K562 (cell line): ENCODE results near the gene SNRPA. TPM values are rescaled to one million over a fixed set of nuclear protein-coding genes. Genes with fewer than 3 reads are reported as not detected.

ENCODE experiments used
- BRF1 ChIP-seq: IDR thresholded peaks from 3 replicates; pipeline ENCODE4 v1.6.1; 2011; ENCODE audit warnings: borderline replicate concordance, mild to moderate bottlenecking; ENCODE audit not compliant: insufficient read length; ENCODE audit errors: extremely low read depth
- CBFA2T2 ChIP-seq: fragments of 450-650 bp; conservative IDR thresholded peaks from 2 replicates; pipeline ENCODE4 v1.6.1; 2017; ENCODE audit warnings: mild to moderate bottlenecking
- CREM ChIP-seq: IDR thresholded peaks from 2 replicates; pipeline ENCODE4 v1.6.1; 2014; ENCODE audit warnings: antibody characterized with exemption, low read depth
- DACH1 ChIP-seq: fragments of 450-650 bp; IDR thresholded peaks from 2 replicates; pipeline ENCODE4 v1.6.1; 2018; ENCODE audit not compliant: partially characterized antibody
- ESRRB ChIP-seq: fragments of 250-450 bp; sonication (Bioruptor Pico); IDR thresholded peaks from 2 replicates; pipeline ENCODE4 v1.5.0; 2020; ENCODE audit warnings: mild to moderate bottlenecking, moderate library complexity, borderline replicate concordance
- ETV5 ChIP-seq: sonication (generic); formaldehyde crosslinking; IDR thresholded peaks from 2 replicates; pipeline ENCODE4 v1.4.0; 2020; ENCODE audit warnings: low read depth, mild to moderate bottlenecking, missing genetic modification reagents
- FOXA1 ChIP-seq: fragments of 450-650 bp; IDR thresholded peaks from 2 replicates; pipeline ENCODE4 v1.6.1; 2016; ENCODE audit warnings: mild to moderate bottlenecking, borderline replicate concordance
- GABPB1 ChIP-seq: sonication (generic); formaldehyde crosslinking; IDR thresholded peaks from 2 replicates; pipeline ENCODE4 v1.8.0; 2022; ENCODE audit warnings: mild to moderate bottlenecking, missing genetic modification reagents
- HIVEP1 ChIP-seq: fragments of 250-450 bp; sonication (Bioruptor Pico); IDR thresholded peaks from 2 replicates; pipeline ENCODE4 v1.4.0; 2020; ENCODE audit warnings: mild to moderate bottlenecking
- L3MBTL2 ChIP-seq: fragments of 450-650 bp; IDR thresholded peaks from 2 replicates; pipeline ENCODE4 v1.6.1; 2016; ENCODE audit warnings: mild to moderate bottlenecking, moderate library complexity
- RBBP5 ChIP-seq: fragments of 200-600 bp; sonication (generic); IDR thresholded peaks from 2 replicates; pipeline ENCODE4 v1.6.1; 2012; ENCODE audit warnings: borderline replicate concordance, mild to moderate bottlenecking, low read length, control low read depth, inconsistent platforms; ENCODE audit not compliant: insufficient read depth, poor library complexity, severe bottlenecking
- ZNF561 ChIP-seq: fragments of 450-650 bp; formaldehyde crosslinking; conservative IDR thresholded peaks from 2 replicates; pipeline ENCODE4 v1.4.0; 2020; ENCODE audit warnings: mild to moderate bottlenecking, moderate library complexity
- polyA plus RNA-seq, 8 experiments: library from polyadenylated mRNA; depleted of rRNA in 4 of 8; stranded (reverse) in 5 of 8; unstranded in 3 of 8; fragments of >200 nt; fragmentation: Nextera tagmentation in 2 of 8; fragmentation: Illumina TruSeq in 1 of 8; extraction: Ambion mirVana in 2 of 8; extraction: Trizol in 1 of 8; gene quantifications; 2 replicates each; pipeline versions ENCODE4 v1.2.1 to v1.2.3, GENCODE V29; 2011 to 2014; ENCODE audit warnings: inconsistent platforms in 1 of 8, missing spikeins in 1 of 8
- total RNA-seq, 7 experiments: library from RNA; depleted of rRNA in 6 of 7; stranded (reverse); fragments of >200 nt in 6 of 7; fragmentation: Illumina TruSeq in 2 of 7; extraction: Trizol in 2 of 7; gene quantifications; 2 replicates each; pipeline versions ENCODE4 v1.2.1 to v1.2.3, GENCODE V29; 2011 to 2021; ENCODE audit warnings: low replicate concordance in 1 of 7
- TF ChIP-seq, protein P1 (sequence below): fragments of 450-650 bp; formaldehyde crosslinking; IDR thresholded peaks from 2 replicates; pipeline ENCODE4 v1.4.0; 2020; ENCODE audit warnings: mild to moderate bottlenecking, moderate library complexity
- TF ChIP-seq, protein P2 (sequence below): fragments of 250-450 bp; sonication (Bioruptor Pico); IDR thresholded peaks from 2 replicates; pipeline ENCODE4 v1.4.0; 2020
- TF ChIP-seq, protein P3 (sequence below): fragments of 450-650 bp; IDR thresholded peaks from 2 replicates; pipeline ENCODE4 v1.6.1; 2014; ENCODE audit warnings: low read depth, mild to moderate bottlenecking, moderate library complexity, borderline replicate concordance
- TF ChIP-seq, protein P4 (sequence below): fragments of 200-800 bp; sonication (Bioruptor generic); IDR thresholded peaks from 2 replicates; pipeline ENCODE4 v1.6.1; 2016; ENCODE audit warnings: missing genetic modification characterization, missing compliant biosample characterization
- TF ChIP-seq, protein P5 (sequence below): sonication (generic); formaldehyde crosslinking; IDR thresholded peaks from 2 replicates; pipeline ENCODE4 v1.8.0; 2022; ENCODE audit warnings: mild to moderate bottlenecking, missing genetic modification reagents

Gene SNRPA
- total and polyA plus RNA-seq, 9 of the 15 experiments (the other 6 are each of a cell fraction or from before 2014, with no cell fraction given) = 16.3 to 311 (median 193) TPM

DNA sequence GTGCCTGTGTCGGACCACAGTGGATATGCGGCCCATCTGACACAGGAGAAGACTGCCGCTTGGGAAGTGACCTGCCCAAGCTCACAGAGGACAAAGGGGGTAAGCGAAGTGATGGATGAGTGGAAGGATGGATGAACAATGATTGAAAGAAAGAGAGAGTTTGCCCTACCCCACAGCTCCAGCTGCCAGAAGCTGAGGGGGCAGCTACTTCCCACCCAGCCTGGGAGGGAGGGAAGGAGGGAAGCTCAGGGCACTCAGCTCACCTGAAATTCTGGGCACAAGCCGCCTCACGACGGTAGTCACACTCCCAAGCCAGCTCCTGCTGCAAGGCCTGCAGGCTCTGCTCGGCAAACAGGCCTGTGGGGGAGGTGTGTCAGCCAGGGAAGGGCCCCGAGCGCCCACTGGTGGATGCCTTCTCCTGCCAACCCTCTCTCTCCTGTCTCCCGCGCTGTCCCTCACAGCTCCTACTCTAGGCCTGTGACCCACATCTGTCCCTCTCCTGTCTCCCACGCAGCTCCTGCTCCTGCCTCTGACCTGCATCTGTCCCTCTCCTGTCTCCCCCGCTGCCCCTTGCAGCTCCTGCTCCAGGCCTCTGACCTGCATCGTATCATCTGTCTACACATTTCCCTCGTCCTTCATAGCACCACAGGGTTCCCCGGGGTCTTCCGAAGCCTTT lies 48.5 kb upstream of the SNRPA start (continued):
- TF ChIP-seq, protein P1, sequence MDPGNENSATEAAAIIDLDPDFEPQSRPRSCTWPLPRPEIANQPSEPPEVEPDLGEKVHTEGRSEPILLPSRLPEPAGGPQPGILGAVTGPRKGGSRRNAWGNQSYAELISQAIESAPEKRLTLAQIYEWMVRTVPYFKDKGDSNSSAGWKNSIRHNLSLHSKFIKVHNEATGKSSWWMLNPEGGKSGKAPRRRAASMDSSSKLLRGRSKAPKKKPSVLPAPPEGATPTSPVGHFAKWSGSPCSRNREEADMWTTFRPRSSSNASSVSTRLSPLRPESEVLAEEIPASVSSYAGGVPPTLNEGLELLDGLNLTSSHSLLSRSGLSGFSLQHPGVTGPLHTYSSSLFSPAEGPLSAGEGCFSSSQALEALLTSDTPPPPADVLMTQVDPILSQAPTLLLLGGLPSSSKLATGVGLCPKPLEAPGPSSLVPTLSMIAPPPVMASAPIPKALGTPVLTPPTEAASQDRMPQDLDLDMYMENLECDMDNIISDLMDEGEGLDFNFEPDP (CRISPR knock-in tag) = no peak
- peak; percentile 60 for TF ChIP-seq CBFA2T2
- TF ChIP-seq HIVEP1 (CRISPR knock-in tag) = no peak
- no peak for TF ChIP-seq FOXA1
- TF ChIP-seq, protein P2, sequence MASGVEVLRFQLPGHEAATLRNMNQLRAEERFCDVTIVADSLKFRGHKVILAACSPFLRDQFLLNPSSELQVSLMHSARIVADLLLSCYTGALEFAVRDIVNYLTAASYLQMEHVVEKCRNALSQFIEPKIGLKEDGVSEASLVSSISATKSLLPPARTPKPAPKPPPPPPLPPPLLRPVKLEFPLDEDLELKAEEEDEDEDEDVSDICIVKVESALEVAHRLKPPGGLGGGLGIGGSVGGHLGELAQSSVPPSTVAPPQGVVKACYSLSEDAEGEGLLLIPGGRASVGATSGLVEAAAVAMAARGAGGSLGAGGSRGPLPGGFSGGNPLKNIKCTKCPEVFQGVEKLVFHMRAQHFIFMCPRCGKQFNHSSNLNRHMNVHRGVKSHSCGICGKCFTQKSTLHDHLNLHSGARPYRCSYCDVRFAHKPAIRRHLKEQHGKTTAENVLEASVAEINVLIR = no peak
- peak; percentile 43; the same call in 1 of the 2 replicates for TF ChIP-seq CREM
- TF ChIP-seq L3MBTL2 = peak; percentile 52
- TF ChIP-seq, protein P3, sequence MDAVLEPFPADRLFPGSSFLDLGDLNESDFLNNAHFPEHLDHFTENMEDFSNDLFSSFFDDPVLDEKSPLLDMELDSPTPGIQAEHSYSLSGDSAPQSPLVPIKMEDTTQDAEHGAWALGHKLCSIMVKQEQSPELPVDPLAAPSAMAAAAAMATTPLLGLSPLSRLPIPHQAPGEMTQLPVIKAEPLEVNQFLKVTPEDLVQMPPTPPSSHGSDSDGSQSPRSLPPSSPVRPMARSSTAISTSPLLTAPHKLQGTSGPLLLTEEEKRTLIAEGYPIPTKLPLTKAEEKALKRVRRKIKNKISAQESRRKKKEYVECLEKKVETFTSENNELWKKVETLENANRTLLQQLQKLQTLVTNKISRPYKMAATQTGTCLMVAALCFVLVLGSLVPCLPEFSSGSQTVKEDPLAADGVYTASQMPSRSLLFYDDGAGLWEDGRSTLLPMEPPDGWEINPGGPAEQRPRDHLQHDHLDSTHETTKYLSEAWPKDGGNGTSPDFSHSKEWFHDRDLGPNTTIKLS = no peak
- no peak for TF ChIP-seq ETV5 (CRISPR knock-in tag)
- TF ChIP-seq, protein P4, sequence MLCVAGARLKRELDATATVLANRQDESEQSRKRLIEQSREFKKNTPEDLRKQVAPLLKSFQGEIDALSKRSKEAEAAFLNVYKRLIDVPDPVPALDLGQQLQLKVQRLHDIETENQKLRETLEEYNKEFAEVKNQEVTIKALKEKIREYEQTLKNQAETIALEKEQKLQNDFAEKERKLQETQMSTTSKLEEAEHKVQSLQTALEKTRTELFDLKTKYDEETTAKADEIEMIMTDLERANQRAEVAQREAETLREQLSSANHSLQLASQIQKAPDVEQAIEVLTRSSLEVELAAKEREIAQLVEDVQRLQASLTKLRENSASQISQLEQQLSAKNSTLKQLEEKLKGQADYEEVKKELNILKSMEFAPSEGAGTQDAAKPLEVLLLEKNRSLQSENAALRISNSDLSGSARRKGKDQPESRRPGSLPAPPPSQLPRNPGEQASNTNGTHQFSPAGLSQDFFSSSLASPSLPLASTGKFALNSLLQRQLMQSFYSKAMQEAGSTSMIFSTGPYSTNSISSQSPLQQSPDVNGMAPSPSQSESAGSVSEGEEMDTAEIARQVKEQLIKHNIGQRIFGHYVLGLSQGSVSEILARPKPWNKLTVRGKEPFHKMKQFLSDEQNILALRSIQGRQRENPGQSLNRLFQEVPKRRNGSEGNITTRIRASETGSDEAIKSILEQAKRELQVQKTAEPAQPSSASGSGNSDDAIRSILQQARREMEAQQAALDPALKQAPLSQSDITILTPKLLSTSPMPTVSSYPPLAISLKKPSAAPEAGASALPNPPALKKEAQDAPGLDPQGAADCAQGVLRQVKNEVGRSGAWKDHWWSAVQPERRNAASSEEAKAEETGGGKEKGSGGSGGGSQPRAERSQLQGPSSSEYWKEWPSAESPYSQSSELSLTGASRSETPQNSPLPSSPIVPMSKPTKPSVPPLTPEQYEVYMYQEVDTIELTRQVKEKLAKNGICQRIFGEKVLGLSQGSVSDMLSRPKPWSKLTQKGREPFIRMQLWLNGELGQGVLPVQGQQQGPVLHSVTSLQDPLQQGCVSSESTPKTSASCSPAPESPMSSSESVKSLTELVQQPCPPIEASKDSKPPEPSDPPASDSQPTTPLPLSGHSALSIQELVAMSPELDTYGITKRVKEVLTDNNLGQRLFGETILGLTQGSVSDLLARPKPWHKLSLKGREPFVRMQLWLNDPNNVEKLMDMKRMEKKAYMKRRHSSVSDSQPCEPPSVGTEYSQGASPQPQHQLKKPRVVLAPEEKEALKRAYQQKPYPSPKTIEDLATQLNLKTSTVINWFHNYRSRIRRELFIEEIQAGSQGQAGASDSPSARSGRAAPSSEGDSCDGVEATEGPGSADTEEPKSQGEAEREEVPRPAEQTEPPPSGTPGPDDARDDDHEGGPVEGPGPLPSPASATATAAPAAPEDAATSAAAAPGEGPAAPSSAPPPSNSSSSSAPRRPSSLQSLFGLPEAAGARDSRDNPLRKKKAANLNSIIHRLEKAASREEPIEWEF (CRISPR knock-in tag) = no peak
- no peak for TF ChIP-seq BRF1
- no peak for TF ChIP-seq ESRRB (CRISPR knock-in tag)
- peak; percentile 8 for TF ChIP-seq RBBP5
- TF ChIP-seq ZNF561 (CRISPR knock-in tag) = no peak
- TF ChIP-seq, protein P5, sequence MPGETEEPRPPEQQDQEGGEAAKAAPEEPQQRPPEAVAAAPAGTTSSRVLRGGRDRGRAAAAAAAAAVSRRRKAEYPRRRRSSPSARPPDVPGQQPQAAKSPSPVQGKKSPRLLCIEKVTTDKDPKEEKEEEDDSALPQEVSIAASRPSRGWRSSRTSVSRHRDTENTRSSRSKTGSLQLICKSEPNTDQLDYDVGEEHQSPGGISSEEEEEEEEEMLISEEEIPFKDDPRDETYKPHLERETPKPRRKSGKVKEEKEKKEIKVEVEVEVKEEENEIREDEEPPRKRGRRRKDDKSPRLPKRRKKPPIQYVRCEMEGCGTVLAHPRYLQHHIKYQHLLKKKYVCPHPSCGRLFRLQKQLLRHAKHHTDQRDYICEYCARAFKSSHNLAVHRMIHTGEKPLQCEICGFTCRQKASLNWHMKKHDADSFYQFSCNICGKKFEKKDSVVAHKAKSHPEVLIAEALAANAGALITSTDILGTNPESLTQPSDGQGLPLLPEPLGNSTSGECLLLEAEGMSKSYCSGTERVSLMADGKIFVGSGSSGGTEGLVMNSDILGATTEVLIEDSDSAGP = no peak
- no peak for TF ChIP-seq GABPB1 (CRISPR knock-in tag)
- no peak for TF ChIP-seq DACH1
